Measurements from ENCODE around the gene GCM1.

DNA sequence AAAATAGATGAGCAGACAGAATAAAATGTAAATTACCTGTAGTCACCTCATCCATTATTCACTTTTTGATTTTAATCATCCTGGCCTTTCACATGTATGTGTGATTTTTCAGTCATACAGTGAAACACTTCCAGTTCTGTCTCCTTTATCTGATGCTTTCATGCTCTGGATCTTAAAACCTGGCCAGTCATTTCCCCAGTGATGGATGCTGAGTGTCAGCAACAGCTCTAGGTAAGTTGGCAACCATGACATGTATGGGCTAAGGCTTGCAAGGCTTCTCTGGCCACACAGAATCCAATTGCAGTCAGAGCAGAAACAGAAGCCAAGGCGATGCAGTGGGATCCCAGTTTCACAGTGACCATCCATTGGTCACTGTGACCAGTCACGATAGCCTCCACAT, 47.6 kb downstream of the GCM1 start:
- no peak for TF ChIP-seq CTCF (IDR thresholded peaks at IDR 0.05; ENCODE audit: low read depth, low read length, poor library complexity, severe bottlenecking)
- TF ChIP-seq EZH2phosphoT487 (IDR thresholded peaks at IDR 0.05; ENCODE audit: borderline replicate concordance, low read length), result no peak
